NCI-H1105 (cell line): ENCODE results near the gene REV3L.

Experiments
- DNase-seq: peaks from one replicate; lab custom pipeline; 2025; lab: John Stamatoyannopoulos, UW

REV3L gene

DNA sequence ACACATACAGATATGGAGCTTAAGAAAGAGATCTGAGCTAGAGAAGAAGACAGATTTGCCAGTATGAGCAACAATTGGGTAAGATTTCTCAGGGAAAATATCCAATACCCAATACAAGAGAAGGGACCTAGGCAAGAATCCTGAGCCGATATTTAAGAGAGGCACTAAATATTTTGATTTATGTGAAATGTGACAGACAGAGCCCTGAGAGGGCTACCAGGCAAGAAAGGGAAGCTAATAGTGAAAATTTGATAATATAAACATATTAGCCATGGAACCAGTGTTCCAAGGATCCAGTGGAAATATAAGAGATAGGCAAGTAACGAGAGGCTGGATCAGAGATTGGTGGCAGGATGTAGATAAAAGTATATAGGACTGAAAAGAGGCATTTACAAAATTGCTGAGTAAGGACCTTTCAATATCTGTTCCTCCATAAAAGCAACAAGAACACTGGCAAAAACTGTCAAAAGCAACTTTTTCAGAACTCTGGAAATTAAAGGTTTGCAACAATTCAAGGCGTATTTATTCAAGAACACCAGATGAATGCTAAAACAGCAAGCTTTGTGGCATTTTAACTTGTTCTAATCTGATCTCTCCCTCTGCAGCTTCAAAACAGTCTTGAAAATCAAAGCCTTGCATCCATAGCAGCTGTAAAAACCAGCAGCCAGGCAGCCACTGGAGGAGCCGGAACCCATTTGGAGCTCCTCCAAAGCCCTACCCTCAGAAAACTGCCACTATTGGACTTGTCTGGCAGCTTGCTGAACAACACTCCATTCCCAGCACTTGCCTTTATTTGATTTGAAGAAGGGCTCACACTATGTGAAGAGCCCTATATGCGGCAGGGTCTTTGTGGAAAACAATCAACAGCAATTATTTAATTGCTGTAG is 58.8 kb downstream of the REV3L start:
- peak; percentile 57 for DNase-seq

DNA sequence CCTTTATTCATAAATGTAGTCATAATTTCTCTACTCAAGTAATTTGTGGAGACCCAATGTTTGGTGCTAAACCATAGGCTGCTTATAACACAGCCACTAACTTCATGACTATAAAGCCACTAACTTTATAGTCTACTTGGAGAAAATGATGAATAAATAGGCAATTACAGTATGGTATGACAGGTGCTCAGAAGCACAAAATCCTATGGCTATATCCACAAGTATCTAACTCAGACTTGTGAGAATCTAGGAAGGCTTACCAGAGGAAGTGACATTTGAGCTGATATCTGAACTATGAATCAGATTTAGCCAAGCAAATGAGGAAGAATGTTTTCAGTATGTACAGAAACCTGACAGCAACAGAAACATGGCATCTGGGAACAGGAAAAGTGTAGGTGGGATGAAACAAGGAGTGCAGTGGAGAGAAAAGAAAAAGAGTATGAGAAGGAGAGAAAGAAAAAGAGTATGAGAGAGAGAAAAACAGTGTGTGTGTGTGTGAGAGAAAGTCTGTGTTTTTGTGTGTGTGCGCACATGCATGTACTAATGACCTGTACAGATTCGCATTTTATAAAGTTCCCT is 59.9 kb downstream of the REV3L start:
- no peak for DNase-seq

DNA sequence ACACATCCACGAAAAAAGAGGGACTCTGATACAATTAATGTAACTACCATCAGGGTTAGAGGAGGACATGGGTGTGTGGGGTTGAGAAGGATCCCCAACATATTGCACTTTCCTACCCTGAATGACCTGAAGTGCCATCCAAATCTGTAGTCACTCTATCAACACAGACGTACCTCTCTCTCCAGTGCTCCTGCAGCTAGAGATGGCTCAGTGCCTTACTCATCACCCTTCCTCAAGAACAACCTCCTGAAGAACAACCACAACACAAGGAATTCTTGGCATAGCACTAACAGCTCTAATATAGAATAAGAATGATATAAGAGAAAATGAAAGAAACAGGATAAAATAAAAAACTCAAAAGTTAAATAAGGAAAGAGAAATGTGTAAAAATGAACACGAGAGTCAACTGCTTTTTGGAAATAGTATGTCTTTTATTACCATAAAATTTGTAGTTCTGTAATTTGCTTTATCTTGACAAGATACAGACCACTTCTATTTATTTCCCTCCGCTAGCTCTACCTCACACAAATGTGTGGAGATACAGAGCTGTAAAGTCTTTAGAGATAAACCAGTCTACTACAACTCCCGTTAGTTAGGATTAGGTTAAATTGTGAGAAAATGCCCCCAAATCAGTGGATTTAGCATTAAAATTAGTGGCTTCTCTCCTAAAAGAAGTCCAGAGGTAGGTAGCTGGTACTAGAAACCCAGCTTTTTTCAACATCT is 63.9 kb downstream of the REV3L start:
- DNase-seq: no peak

DNA sequence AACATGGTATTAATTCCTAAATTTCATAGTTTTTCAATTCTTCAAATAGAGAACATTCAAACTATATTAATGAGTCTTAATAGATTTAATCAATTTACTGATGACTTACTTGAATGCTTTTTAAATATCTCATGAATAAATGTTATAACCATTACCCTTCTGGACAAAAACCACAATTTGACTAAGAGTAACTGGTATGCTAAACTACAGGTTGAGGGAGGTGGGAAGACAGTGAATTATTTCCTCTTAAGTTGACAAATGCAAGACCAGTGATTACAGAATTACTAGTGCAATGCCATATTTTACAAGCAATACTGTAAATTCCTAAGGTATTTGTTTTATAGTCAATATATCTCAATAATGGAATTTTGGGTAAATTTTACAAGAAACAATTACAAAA is 65.1 kb downstream of the REV3L start:
- DNase-seq: no peak

DNA sequence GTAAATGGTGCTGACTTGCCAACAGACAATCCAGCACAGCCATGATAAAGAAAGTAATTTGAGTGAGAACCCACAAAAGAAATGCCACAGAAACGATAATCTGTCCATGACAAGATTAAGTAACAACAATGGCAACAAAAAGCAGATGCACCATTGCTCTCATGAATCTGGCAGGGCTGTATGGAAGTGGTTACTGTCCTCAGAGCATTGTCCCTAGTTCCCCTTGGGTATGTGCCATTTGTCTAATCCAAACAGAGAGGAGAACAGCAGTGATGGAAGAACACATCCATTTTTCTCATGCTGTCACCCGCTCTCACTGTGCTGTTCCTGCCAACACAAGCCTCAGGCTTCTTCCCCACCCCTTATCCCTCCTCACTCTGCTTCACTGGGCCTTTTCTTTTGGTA is 65.8 kb downstream of the REV3L start:
- DNase-seq: no peak

DNA sequence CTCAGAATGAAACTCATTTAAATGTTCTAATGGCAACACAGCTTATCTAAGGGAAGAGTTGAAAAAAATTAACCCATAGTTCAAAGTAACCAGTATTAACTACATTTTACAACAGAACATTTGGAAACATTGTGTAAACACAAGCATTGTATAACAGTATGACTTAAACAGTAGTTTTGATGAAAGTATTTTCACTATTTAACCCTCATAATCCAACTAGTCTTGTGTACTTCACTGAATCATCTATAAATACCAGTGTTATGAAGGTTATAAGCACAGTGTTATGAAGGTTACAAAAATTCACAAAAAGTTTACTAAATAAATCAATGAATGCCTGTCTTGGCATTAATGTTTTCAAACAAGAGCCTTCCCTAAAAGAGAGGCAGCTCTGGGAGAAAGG is 66.5 kb downstream of the REV3L start:
- DNase-seq: no peak

DNA sequence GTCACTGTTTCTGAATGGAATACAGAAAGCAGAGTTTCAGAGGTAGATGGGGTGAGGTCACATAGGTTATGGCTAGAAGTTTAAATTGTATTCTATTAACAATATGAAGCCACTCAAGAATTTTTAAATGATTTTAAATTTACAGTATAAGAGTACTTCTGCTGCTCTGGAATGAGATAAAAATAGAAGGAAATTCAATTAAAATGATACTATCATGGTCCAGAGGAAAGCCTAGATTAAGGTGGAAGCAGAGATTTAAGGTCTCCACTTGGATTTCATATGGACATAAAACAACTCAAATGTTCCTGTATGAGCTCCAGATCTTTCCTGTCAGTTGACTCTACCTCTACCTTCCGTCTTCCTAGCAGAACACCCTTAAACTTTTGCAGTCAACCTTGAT is 68.6 kb downstream of the REV3L start:
- no peak for DNase-seq

DNA sequence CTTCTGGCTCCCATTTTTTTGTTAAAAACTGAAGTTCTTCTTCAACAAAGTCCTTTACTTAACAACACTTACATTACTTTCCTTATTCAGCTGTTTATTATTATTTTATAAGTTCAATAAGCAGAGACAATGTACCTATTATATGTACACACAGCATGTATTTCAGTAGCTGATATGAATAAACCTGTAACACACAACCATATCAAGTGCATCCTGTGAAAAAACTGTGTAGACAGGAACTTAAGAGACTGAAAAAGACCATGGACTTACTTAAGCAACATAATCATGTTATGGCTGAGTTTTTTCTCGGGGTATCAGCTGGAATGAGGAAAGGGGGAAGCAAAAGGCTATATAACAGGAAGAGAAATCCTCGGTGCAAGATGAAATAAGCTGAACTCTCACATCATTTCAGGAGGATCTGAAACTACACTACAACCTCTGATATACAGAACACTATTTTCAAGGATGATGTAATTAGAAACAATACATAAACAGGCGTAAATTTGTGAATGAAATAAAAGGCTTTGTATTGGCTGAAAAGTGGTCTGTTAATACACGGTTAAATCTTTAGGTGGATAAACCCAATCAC is 70.9 kb downstream of the REV3L start:
- no peak for DNase-seq

DNA sequence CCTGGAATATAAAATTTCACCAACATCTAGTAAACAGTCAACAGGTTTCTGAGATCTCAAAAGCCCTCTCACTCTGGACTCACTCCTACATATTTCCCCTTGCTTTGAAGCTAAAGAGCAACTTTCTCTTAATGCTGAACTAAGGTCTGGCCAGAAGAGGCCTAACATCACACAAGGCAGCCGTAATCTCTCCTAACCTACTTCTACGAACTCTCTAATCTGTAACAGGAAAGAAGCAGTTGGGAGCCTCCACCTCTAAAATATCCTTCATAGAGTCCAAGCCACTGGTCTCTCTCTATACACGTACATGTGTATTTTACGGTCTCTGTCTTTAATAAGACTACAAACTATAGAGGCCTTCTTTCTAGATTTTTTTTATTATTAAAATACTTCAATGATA is 72.0 kb downstream of the REV3L start:
- DNase-seq: no peak

DNA sequence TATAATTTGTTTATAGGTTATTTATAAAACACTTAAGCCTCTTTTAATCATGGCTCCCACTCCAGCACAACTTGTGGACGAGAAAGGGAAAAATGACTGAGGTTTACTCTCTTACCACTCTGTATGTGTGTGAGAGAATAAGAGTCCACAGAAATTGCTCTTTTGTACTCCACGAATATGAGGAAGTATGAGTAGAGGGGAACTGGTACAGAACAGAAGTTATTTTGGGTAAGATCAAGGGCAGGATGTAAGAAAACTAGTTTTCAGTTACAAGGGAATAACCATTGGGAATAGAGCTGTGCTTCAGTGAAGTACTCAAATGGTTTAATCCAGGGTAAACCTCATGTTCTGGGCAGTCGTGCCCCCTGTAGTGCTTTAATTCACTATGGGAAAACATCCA is 72.6 kb downstream of the REV3L start:
- no peak for DNase-seq

DNA sequence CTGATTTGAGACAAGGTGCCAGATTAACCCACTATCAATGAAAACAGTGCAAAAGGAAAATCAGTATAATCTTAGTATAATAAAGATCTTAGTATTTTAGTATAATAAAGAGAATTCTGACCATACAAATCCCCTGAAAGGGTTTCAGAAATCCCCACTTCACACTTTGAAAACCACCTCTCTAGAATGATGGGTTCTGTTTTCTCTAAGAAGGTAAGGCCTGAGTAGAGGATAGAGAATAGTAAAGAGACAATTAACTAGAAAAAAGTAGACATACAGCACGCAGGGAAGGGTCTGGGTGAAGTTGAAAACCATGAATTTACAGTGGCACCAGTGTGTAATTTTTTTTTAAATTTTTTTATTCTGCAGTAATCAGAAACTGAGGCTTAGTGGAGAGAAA is 73.6 kb downstream of the REV3L start:
- DNase-seq: no peak

DNA sequence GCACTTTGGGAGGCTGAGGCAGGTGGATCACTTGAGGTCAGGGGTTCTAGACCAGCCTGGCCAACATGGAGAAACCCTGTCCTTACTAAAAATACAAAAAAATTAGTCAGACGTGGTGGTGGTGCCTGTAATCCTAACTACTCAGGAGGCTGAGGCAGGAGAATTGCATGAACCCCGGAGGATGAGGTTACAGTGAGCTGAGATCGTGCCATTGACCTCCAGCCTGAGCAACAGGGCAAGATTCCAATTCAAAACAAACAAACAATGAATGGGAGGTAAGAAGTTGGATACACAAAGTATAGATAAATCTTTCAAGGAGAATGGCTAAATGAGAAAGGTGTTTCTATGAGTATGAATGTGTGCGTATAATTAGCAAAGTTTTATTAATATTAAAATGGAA is 75.3 kb downstream of the REV3L start:
- no peak for DNase-seq

DNA sequence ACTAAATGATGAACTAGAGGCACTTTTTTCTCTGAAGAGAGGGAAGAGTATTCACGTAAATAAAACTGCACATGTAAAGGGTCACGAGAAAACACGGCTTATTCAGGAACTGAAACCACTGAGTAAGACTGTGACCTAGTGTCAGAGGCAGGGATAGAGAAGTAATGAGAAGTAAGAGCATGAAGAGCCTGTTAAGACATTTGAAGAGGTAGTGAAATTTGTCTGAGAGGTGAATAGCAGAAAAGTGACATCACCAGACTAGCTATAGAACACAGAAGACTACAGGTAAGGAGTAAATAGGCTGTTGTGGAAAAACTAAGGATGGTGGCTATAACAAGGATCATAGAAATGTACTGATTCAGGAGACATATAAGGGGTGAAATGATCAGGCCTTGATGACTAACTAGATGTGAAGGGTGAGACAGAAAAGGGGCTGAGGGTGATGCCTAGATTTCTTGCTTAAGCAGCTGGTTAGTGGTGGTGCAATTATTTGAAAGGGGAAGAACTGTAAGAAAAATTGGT is 76.8 kb downstream of the REV3L start:
- no peak for DNase-seq

DNA sequence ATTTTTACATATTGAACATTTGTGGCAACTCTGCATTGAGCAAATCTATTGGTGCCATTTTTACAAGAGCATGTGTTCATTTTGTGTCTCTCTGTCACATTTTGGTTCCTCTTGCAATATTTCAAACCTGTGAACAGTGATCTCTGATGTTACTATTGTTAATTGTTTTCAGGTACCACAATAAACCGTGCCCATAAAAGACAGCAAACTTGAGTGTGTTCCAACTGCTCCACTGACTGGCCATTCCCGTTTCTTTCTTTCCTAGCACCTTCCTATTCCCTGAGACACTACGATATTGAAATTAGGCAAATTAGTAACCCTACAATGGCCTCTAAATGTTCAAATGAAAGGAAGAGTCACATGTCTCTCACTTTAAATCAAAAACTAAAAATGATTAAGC is 79.6 kb downstream of the REV3L start:
- DNase-seq: no peak

DNA sequence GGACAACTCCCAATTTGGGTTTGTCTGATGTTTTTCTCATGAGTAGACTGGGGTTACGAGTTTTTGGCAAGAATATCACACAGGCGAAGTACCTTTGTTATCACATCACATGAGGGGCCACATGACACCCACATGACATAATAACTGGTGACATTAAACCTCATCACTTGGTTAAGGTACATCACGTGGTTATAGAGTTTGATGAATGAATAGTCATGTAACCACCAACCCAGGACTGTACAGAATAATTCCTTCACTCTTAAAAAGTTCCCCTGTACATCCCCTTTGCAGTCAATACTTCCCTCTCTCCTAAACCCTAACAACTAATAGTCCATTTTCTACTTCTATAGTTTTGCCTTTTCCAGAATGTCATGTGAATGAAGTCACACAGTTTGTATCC is 83.4 kb downstream of the REV3L start:
- DNase-seq: no peak

DNA sequence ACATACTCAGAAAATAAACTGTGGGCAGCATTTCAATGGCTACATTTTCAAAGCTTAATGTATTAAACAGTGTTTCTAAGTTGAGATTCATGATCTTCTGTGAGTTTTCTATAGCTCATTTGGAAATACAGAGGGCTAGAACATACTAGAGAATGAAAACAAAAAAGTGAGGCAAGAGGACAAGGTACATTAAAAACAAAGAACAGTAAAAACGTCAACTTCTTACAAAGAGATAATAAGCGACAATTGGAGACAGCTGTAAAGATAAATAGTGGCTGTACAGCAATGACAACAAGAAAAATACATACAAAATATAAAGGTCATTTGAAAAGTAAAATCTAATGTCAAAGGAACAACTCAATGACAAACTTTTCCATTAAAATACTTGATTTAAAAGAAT is 94.3 kb downstream of the REV3L start:
- no peak for DNase-seq

DNA sequence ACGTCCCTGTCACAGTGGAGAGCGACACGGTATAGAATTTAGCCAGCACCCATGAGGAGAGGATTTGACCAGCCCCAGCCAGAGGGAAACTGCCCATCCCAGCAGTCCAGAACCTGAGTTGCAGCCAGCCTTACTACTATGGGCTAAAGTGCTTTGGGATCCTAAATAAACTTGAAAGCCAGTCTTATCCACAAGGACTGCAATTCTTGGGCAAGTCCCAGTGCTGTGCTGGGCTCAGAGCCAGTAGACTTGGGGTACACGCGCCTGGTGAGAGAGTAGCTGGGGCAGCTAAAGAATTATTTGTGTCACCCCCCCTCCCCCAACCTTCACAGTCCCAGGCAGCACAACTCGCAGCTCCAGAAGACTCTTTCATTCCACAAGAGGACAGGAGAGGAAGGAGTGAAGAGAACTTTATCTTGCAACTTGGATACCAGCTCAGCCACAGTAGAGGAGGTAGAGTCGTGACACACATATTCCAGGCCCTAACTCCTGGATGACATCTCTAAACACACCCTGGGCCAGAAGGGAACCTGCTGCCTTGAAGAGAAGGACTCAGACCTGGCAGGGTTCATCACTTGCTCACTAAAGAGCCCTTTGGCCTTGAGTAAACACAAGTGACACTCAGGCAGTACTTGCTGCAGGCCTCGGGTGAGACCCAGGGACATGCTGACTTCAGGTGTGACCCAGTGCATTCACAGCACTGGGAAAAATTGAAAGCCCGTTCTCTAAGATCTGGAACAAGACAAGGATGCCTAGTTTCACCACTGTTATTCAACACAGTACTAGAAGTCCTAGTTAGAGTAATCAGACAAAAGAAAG is 100.3 kb downstream of the REV3L start:
- DNase-seq: no peak

DNA sequence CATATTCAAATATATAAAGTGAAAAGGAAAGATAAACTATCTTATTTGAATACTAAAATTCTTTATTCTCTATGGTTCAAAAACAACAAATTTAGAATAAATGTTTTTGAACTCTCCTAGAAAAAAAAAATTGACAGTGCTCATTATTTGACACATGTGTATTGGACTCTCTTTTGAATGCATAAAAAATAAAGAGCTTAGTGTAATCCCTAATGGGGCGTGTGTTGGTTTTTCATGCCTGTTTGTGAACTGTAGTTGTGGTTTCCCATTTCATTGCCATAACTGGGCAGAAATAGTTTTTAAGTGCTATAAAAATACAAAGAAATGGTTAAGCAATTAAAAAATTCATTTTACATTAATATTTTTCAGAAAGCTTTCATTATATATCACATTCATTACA is 101.3 kb downstream of the REV3L start:
- no peak for DNase-seq

DNA sequence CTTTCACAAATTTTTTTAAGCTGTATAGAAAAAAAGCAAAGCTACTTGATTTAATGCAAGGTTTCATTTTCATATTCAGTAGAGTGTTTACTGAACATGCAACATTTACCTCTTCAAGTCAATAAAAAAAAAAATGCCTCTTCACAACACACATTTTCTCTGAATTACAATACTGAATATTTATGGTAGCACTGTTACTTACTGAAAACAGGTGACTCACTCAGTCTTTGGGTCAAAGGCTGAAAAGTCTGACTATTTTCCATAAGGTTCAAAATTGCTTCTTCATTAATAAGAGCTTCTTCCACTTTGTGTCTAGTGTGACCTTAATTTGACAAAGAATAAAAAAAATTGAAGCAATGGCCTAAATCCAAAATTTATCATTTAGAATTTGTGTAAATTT is 101.9 kb downstream of the REV3L start:
- no peak for DNase-seq

DNA sequence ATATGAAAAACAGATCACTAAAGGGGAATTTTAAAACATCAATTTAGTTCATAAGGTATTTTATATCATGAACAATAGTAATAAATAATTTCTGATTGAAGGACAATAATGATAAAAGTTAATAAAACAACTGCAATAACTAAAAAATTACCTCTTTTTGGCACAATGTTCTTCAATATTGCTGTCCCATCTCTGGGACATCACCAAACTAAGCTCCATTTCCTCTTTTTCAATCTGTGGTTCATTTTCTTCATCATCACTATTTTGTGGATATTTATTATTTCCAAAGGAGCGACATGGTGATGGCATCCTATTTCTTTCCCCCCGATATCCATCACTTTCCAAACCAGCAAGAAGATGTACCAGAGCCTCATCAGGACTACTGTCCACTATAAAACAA is 103.2 kb downstream of the REV3L start:
- DNase-seq: no peak

DNA sequence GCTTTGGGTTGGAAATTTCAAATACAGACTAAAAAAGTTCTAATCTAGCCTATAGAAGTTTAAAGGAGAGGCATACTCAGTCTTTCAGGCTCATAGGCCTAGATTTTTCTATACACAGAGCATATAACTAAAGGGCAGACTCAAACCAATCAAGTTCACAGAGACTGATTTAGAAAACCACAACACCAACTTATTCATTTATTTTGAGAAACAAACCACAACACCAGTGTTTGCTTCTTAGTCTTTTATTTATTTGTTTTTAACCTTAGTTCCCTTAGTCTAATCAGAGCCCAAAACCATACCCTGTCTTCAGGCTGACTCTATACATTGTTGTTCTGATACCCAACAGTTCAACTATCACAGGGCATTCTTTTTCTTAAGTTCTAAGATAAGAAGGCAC is 103.7 kb downstream of the REV3L start:
- DNase-seq: no peak
